CD4-positive, alpha-beta T cell (primary cell): ENCODE measurements around the gene C3orf70. TPM values are rescaled to one million over a fixed set of nuclear protein-coding genes. Genes with fewer than 3 reads are reported as not detected.

Experiments
- ATAC-seq: fragments of 200-7000 bp; cut with Tn5 transposase; one replicate; pipeline ENCODE4 v1.10.0; 2022; ENCODE audit warnings: mild to moderate bottlenecking; ENCODE audit not compliant: poor library complexity
- CTCF ChIA-PET: fragments of 350-600 bp; sonication (Branson Sonifier 250); formaldehyde crosslinking; loops from one replicate; lab custom pipeline; 2021; ENCODE audit warnings: antibody characterized with exemption, inconsistent platforms; lab: Charles Lee
- POLR2A ChIA-PET: fragments of 350-600 bp; sonication (Branson Sonifier 250); formaldehyde crosslinking; loops from one replicate; lab custom pipeline; 2021; ENCODE audit warnings: antibody characterized with exemption, inconsistent platforms; lab: Charles Lee
- DNase-seq, 14 experiments: peaks; one replicate each; pipeline ENCODE4 v3.0.0-alpha.2; 2013 to 2020; ENCODE audit warnings: mixed read lengths in 2 of 14
- H3K27ac ChIP-seq, 2 donors: one replicate each; pipeline versions ENCODE4 v1.5.1 to v1.7.0; 2013; ENCODE audit warnings: low read length in 2 of 2, low read depth in 1 of 2, mild to moderate bottlenecking in 1 of 2
- H3K27me3 ChIP-seq, 2 experiments: 1 replicate in 1 of 2; 2 replicates in 1 of 2; pipeline versions ENCODE4 v1.6.1 to v1.7.0; 2013; ENCODE audit warnings: low read length in 2 of 2, control low read depth in 1 of 2, mild to moderate bottlenecking in 1 of 2, moderate library complexity in 1 of 2; ENCODE audit not compliant: insufficient read depth in 2 of 2, control insufficient read depth in 1 of 2
- H3K36me3 ChIP-seq: one replicate; pipeline ENCODE4 v1.6.1; 2013; ENCODE audit warnings: low read length, control low read depth; ENCODE audit not compliant: insufficient read depth
- H3K4me1 ChIP-seq: one replicate; pipeline ENCODE4 v1.6.1; 2013; ENCODE audit warnings: low read length, control low read depth; ENCODE audit not compliant: insufficient read depth
- H3K4me3 ChIP-seq: one replicate; pipeline ENCODE4 v1.5.1; 2013; ENCODE audit warnings: mild to moderate bottlenecking, low read length, moderate library complexity
- H3K9me3 ChIP-seq, 2 experiments: 1 replicate in 1 of 2; 2 replicates in 1 of 2; pipeline versions ENCODE4 v1.6.1 to v1.7.0; 2013; ENCODE audit warnings: low read length in 2 of 2, mild to moderate bottlenecking in 2 of 2, control low read depth in 1 of 2, moderate library complexity in 1 of 2; ENCODE audit not compliant: control insufficient read depth in 1 of 2, insufficient read depth in 1 of 2
- H3K27ac Mint-ChIP-seq: one replicate; pipeline ENCODE4 v1.8.0; 2020; ENCODE audit warnings: mixed read lengths
- H3K27me3 Mint-ChIP-seq: one replicate; pipeline ENCODE4 v1.8.0; 2021; ENCODE audit warnings: mixed read lengths
- H3K36me3 Mint-ChIP-seq: one replicate; pipeline ENCODE4 v1.8.0; 2021; ENCODE audit warnings: low read depth, mixed read lengths
- H3K4me1 Mint-ChIP-seq: one replicate; pipeline ENCODE4 v1.8.0; 2021; ENCODE audit warnings: low read depth, mixed read lengths
- H3K4me3 Mint-ChIP-seq: one replicate; pipeline ENCODE4 v1.8.0; 2020; ENCODE audit warnings: mild to moderate bottlenecking, mixed read lengths
- H3K9me3 Mint-ChIP-seq: one replicate; pipeline ENCODE4 v1.8.0; 2020; ENCODE audit warnings: mixed read lengths
- CTCF ChIP-seq: fragments of 200-600 bp; IDR thresholded peaks from one replicate; pipeline ENCODE4 v1.8.0; 2022; ENCODE audit warnings: antibody characterized with exemption, mild to moderate bottlenecking
- intact Hi-C, 2 experiments: fragments of 100-400 bp; cut with DNase I in 1 of 2; cut with micrococcal nuclease in 1 of 2; formaldehyde crosslinking; loops; one replicate each; pipeline versions ENCODE4 v1.15.1 to v1.9.0; 2023 to 2025; cut with DNase I, micrococcal nuclease
- total RNA-seq, 174 experiments: library from RNA in 2 of 174; stranded (reverse) in 2 of 174; gene quantifications; one replicate each; pipeline ENCODE4 v1.2.3 and lab custom pipeline; 2021 to 2026

Gene C3orf70
- total RNA-seq, 2 experiments from 2014 or later, result not detected

- Mint-ChIP-seq H3K9me3 (no peaks in the 10 kb centered on the region), H3K4me1 (no peaks in the 10 kb centered on the region), H3K27me3 (peaks cover 8% of the 10 kb centered on the region), H3K4me3 (no peak overlapping the region), H3K36me3 (no peaks in the 10 kb centered on the region), H3K27ac (no peak overlapping the region)
- no peaks in the 10 kb centered on the region for H3K4me1 ChIP-seq
- DNase-seq (no peak), ATAC-seq (no peak)
- intact Hi-C loops, result no loop called here
- no peaks in the 10 kb centered on the region for H3K9me3 ChIP-seq
- ChIA-PET CTCF (no interaction called here), POLR2A (no interaction called here)
- H3K27me3 ChIP-seq, result no peaks in the 10 kb centered on the region
- no peak overlapping the region for H3K4me3 ChIP-seq
- no peaks in the 10 kb centered on the region for H3K36me3 ChIP-seq
- H3K27ac ChIP-seq, result no peak overlapping the region
- no peak for TF ChIP-seq CTCF
These were observed 65.4 kb downstream of the C3orf70 start for GRCh38 chr3:185087419-185087818.

GRCh38 chr3:185084901-185085300 lies 68.0 kb downstream of the C3orf70 start:
- no peaks in the 10 kb centered on the region for H3K36me3 Mint-ChIP-seq
- H3K9me3 Mint-ChIP-seq, result no peaks in the 10 kb centered on the region
- peaks cover 4% of the 10 kb centered on the region for H3K27me3 Mint-ChIP-seq
- ChIA-PET CTCF (no interaction called here), POLR2A (no interaction called here)
- no peak for TF ChIP-seq CTCF
- no peak for ATAC-seq
- H3K36me3 ChIP-seq, result no peaks in the 10 kb centered on the region
- no peaks in the 10 kb centered on the region for H3K9me3 ChIP-seq
- no peaks in the 10 kb centered on the region for H3K4me1 Mint-ChIP-seq
- intact Hi-C loops, result no loop called here
- H3K4me3 Mint-ChIP-seq, result no peak overlapping the region
- no peak overlapping the region for H3K4me3 ChIP-seq
- no peaks in the 10 kb centered on the region for H3K4me1 ChIP-seq
- H3K27me3 ChIP-seq, result no peaks in the 10 kb centered on the region
- H3K27ac Mint-ChIP-seq, result no peak overlapping the region
- no peak overlapping the region for H3K27ac ChIP-seq
- no peak for DNase-seq

- ChIA-PET POLR2A (no interaction called here), CTCF (no interaction called here)
- no peaks in the 10 kb centered on the region for H3K36me3 ChIP-seq
- ATAC-seq, result no peak
- Mint-ChIP-seq H3K27me3 (peaks cover 4% of the 10 kb centered on the region), H3K36me3 (no peaks in the 10 kb centered on the region), H3K9me3 (no peaks in the 10 kb centered on the region), H3K27ac (no peak overlapping the region), H3K4me1 (no peaks in the 10 kb centered on the region), H3K4me3 (no peak overlapping the region)
- H3K4me3 ChIP-seq, result no peak overlapping the region
- intact Hi-C loops, result no loop called here
- TF ChIP-seq CTCF, result no peak
- DNase-seq, result no peak
- no peaks in the 10 kb centered on the region for H3K27me3 ChIP-seq
- H3K9me3 ChIP-seq, result no peaks in the 10 kb centered on the region
- H3K27ac ChIP-seq, result no peak overlapping the region
- no peaks in the 10 kb centered on the region for H3K4me1 ChIP-seq
These were observed 68.5 kb downstream of the C3orf70 start for GRCh38 chr3:185084402-185084801.
